GM19099 (cell line): ENCODE measurements around the gene PRG2.
A peak's percentile ranks its signal among the peaks of the same experiment; 100 is the strongest.

Experiments used
- POLR2A ChIP-seq: IDR thresholded peaks from 3 replicates; pipeline ENCODE4 v1.6.1; 2011; ENCODE audit warnings: low read depth; ENCODE audit not compliant: insufficient read length; ENCODE audit errors: extremely low read depth

The PRG2 gene

GRCh38 chr11:57390535-57390934 is at the start of gene PRG2:
TSS of gene PRG2 (minus strand) at chr11:57390650. CDS start at chr11:57389944, 706 bp downstream.
- TF ChIP-seq POLR2A, result no peak

GRCh38 chr11:57439786-57440185 is 49.3 kb upstream of the PRG2 start:
- no peak for TF ChIP-seq POLR2A

GRCh38 chr11:57438345-57439285 is 48.2 kb upstream of the PRG2 start:
- no peak for TF ChIP-seq POLR2A

GRCh38 chr11:57436031-57436430 is 45.6 kb upstream of the PRG2 start:
- TF ChIP-seq POLR2A, result no peak

GRCh38 chr11:57434640-57435546 is 44.4 kb upstream of the PRG2 start:
- TF ChIP-seq POLR2A, result no peak

GRCh38 chr11:57432714-57433163 is 42.3 kb upstream of the PRG2 start:
- TF ChIP-seq POLR2A, result no peak

- no peak for TF ChIP-seq POLR2A
These were observed 41.7 kb upstream of the PRG2 start for GRCh38 chr11:57432149-57432561.

- no peak for TF ChIP-seq POLR2A
These were observed 40.5 kb upstream of the PRG2 start for GRCh38 chr11:57430952-57431351.

GRCh38 chr11:57429946-57430345 is 39.5 kb upstream of the PRG2 start:
- TF ChIP-seq POLR2A, result no peak

GRCh38 chr11:57428643-57429042 is 38.2 kb upstream of the PRG2 start:
- TF ChIP-seq POLR2A, result no peak

GRCh38 chr11:57427727-57428082 is 37.3 kb upstream of the PRG2 start:
- TF ChIP-seq POLR2A, result no peak

GRCh38 chr11:57426929-57427726 is 36.7 kb upstream of the PRG2 start, which contains the start of gene SLC43A3:
TSS of gene SLC43A3 (minus strand) at chr11:57427121. CDS start at chr11:57426172, 949 bp downstream.
- peak; percentile 94 for TF ChIP-seq POLR2A

GRCh38 chr11:57426439-57426928 is 36.0 kb upstream of the PRG2 start:
- TF ChIP-seq POLR2A, result no peak
